GM18861 (cell line): Measurements from ENCODE around the gene TTC39A.
"Not testable (repeated sequence)": the region's sequence is repeated elsewhere in the genome, so short reads cannot be mapped to it uniquely, and the experiment has no call there.

Experiments
- ATAC-seq: cut with Tn5 transposase; IDR thresholded peaks from one replicate; pipeline ENCODE4 v1.9.1; 2021; ENCODE audit not compliant: unreplicated experiment

Gene TTC39A

GRCh38 chr1:51340380-51340779 lies 10.0 kb upstream of the TTC39A start:
- no peak for ATAC-seq

GRCh38 chr1:51336711-51337110 lies 6.3 kb upstream of the TTC39A start:
- ATAC-seq: no peak

- no peak for ATAC-seq
These were observed 5.6 kb upstream of the TTC39A start for GRCh38 chr1:51336004-51336403.

GRCh38 chr1:51331206-51332100 lies 1.1 kb upstream of the TTC39A start:
- ATAC-seq: peak; percentile 73

GRCh38 chr1:51329443-51330325 lies 678 bp downstream of the TTC39A start:
- no peak for ATAC-seq

- no peak for ATAC-seq
These were observed 1.4 kb downstream of the TTC39A start for GRCh38 chr1:51328926-51329325.

GRCh38 chr1:51328279-51328678 lies 2.1 kb downstream of the TTC39A start:
- ATAC-seq: no peak

- ATAC-seq: no peak
These were observed 3.0 kb downstream of the TTC39A start for GRCh38 chr1:51327386-51327785.

GRCh38 chr1:51326839-51327238 lies 3.5 kb downstream of the TTC39A start:
- ATAC-seq: no peak

- ATAC-seq: no peak
These were observed 4.2 kb downstream of the TTC39A start for GRCh38 chr1:51325878-51326755.

GRCh38 chr1:51325391-51325790 lies 5.0 kb downstream of the TTC39A start:
- no peak for ATAC-seq

GRCh38 chr1:51325011-51325385 lies 5.4 kb downstream of the TTC39A start:
- ATAC-seq: not testable (repeated sequence)

GRCh38 chr1:51324251-51325010 lies 5.9 kb downstream of the TTC39A start:
- ATAC-seq: no peak

- ATAC-seq: no peak
These were observed 6.6 kb downstream of the TTC39A start for GRCh38 chr1:51323778-51324177.

- no peak for ATAC-seq
These were observed 7.8 kb downstream of the TTC39A start for GRCh38 chr1:51322417-51323101.

- ATAC-seq: no peak
These were observed 8.5 kb downstream of the TTC39A start for GRCh38 chr1:51321924-51322280.

- no peak for ATAC-seq
These were observed 9.1 kb downstream of the TTC39A start for GRCh38 chr1:51320967-51321923.

- no peak for ATAC-seq
These were observed 12.6 kb downstream of the TTC39A start for GRCh38 chr1:51317798-51318197.

GRCh38 chr1:51316846-51317120 lies 13.6 kb downstream of the TTC39A start:
- ATAC-seq: no peak
